Panc1 (cell line): ENCODE data around the gene SPATA20. TPM values are rescaled to one million over a fixed set of nuclear protein-coding genes. Genes with fewer than 3 reads are reported as not detected.

Experiments
- ATAC-seq: fragments of 200-7000 bp; cut with Tn5 transposase; 2 replicates; pipeline ENCODE4 v1.9.1; 2020; ENCODE audit warnings: mild to moderate bottlenecking, moderate library complexity
- Bru-seq: library from RNA; stranded (reverse); fragments of 400-500 nt; gene quantifications from one replicate; lab custom pipeline; 2021; lab: Mats Ljungman, UMichigan
- BruChase-seq, 2 experiments: library from RNA; stranded (reverse); fragments of 400-500 nt; gene quantifications; one replicate each; lab custom pipeline; 2021; lab: Mats Ljungman, UMichigan
- BruUV-seq: library from RNA; stranded (reverse); fragments of 400-500 nt; replicated peaks from 2 replicates; lab custom pipeline; 2021; lab: Mats Ljungman, UMichigan
- CTCF ChIA-PET: fragments of 300-600 bp; sonication (Branson Sonifier 250); formaldehyde crosslinking; loops from one replicate; lab custom pipeline; 2022; ENCODE audit warnings: antibody characterized with exemption; lab: Charles Lee
- POLR2A ChIA-PET: fragments of 300-600 bp; sonication (Branson Sonifier 250); formaldehyde crosslinking; loops from one replicate; lab custom pipeline; 2022; ENCODE audit warnings: antibody characterized with exemption; lab: Charles Lee
- DNase-seq: peaks from one replicate; pipeline ENCODE4 v3.0.0-alpha.2; 2010; ENCODE audit warnings: low read depth, low spot score
- H3K27ac ChIP-seq: 2 replicates; pipeline ENCODE4 v1.5.1; 2011; ENCODE audit warnings: mild to moderate bottlenecking, low read length, inconsistent platforms
- H3K27me3 ChIP-seq: fragments of 200-500 bp; sonication (Bioruptor generic); 2 replicates; pipeline ENCODE4 v1.6.0; 2014; ENCODE audit warnings: low read length, inconsistent platforms; ENCODE audit not compliant: control insufficient read depth, insufficient read depth
- H3K36me3 ChIP-seq: fragments of 200-500 bp; sonication (Bioruptor generic); 2 replicates; pipeline ENCODE4 v1.5.1; 2014; ENCODE audit warnings: inconsistent platforms, mild to moderate bottlenecking, low read length, moderate library complexity; ENCODE audit not compliant: control insufficient read depth, insufficient read depth
- H3K4me1 ChIP-seq: 2 replicates; pipeline ENCODE4 v1.5.1; 2011; ENCODE audit warnings: inconsistent platforms, mild to moderate bottlenecking, low read length, moderate library complexity; ENCODE audit not compliant: control insufficient read depth, insufficient read depth
- H3K4me3 ChIP-seq, 2 experiments: 2 replicates each; pipeline ENCODE4 v1.5.1; 2011 to 2012; ENCODE audit warnings: low read depth in 2 of 2, low read length in 2 of 2, mild to moderate bottlenecking in 2 of 2, inconsistent platforms in 1 of 2, moderate library complexity in 1 of 2
- H3K9me3 ChIP-seq: fragments of 200-500 bp; sonication (Bioruptor generic); 2 replicates; pipeline ENCODE4 v1.5.1; 2014; ENCODE audit warnings: low read depth, mild to moderate bottlenecking, inconsistent platforms, low read length, moderate library complexity; ENCODE audit not compliant: control insufficient read depth, insufficient read depth
- POLR2AphosphoS5 ChIP-seq: IDR thresholded peaks from 2 replicates; pipeline ENCODE4 v1.6.1; 2012; ENCODE audit warnings: mild to moderate bottlenecking, low read depth, low read length, moderate library complexity
- REST ChIP-seq, 2 experiments: IDR thresholded peaks; 2 replicates each; pipeline ENCODE4 v1.6.1; 2011 to 2012; ENCODE audit warnings: low read depth in 2 of 2, control low read depth in 1 of 2, low read length in 1 of 2, mild to moderate bottlenecking in 1 of 2, moderate library complexity in 1 of 2; ENCODE audit not compliant: insufficient read depth in 1 of 2
- SIN3A ChIP-seq: IDR thresholded peaks from 2 replicates; pipeline ENCODE4 v1.6.1; 2012; ENCODE audit warnings: low read depth, mild to moderate bottlenecking, low read length, moderate library complexity, borderline replicate concordance; ENCODE audit not compliant: insufficient read depth
- TCF7L2 ChIP-seq: IDR thresholded peaks from 2 replicates; pipeline ENCODE4 v1.6.1; 2011; ENCODE audit warnings: mild to moderate bottlenecking, low read depth, low read length, inconsistent platforms
- in situ Hi-C: cut with HindIII; loops from 2 replicates; pipeline ENCODE4 v1.10.0; 2016; ENCODE audit warnings: low sequenced_read_pairs, low pct_unique_long_range_greater_than_20kb
- intact Hi-C: fragments of 100-400 bp; cut with micrococcal nuclease; formaldehyde crosslinking; loops from one replicate; pipeline ENCODE4 v1.10.0; 2022; ENCODE audit not compliant: unreplicated experiment
- long read RNA-seq: library from polyadenylated mRNA; unstranded; transcript quantifications from one replicate; pipeline ENCODE4 v2.0.0, GENCODE V29; 2021; ENCODE audit not compliant: unreplicated experiment
- polyA plus RNA-seq: library from polyadenylated mRNA; unstranded; fragments of >200 nt; gene quantifications from one replicate; pipeline ENCODE4 v1.2.1, GENCODE V29; 2012; ENCODE audit warnings: missing spikeins; ENCODE audit not compliant: insufficient read length
- total RNA-seq: library from RNA; stranded (reverse); gene quantifications from one replicate; pipeline ENCODE4 v1.2.1, GENCODE V29; 2021; ENCODE audit not compliant: unreplicated experiment
- TF ChIP-seq, protein P1 (sequence below): fragments of 450-650 bp; IDR thresholded peaks from 2 replicates; pipeline ENCODE4 v1.5.1; 2017; ENCODE audit warnings: mild to moderate bottlenecking

SPATA20 gene
- total RNA-seq (82.2 TPM), Bru-seq, nascent RNA (percentile 64 among the genes with signal in this experiment), BruChase-seq, experiment 1, labeled RNA remaining after a 2-hour chase (percentile 76 among the genes with signal in this experiment), BruChase-seq, experiment 2, labeled RNA remaining after a 6-hour chase (percentile 80 among the genes with signal in this experiment)
- 77.3 TPM for polyA plus RNA-seq
- long read RNA-seq, transcript SPATA20-202 (16 exons, 2,634 nt): minor isoform, 8 of 158 reads
- long read RNA-seq, transcript SPATA20-201 (17 exons, 2,719 nt): minor isoform, 18 of 158 reads
- long read RNA-seq, transcript SPATA20-205 (17 exons, 2,734 nt): major isoform, 26 of 158 reads
- long read RNA-seq, partial matches to known transcripts: 60 of 158 reads
- long read RNA-seq, other reads (novel, unspliced or antisense): 46 of 158 reads

DNA sequence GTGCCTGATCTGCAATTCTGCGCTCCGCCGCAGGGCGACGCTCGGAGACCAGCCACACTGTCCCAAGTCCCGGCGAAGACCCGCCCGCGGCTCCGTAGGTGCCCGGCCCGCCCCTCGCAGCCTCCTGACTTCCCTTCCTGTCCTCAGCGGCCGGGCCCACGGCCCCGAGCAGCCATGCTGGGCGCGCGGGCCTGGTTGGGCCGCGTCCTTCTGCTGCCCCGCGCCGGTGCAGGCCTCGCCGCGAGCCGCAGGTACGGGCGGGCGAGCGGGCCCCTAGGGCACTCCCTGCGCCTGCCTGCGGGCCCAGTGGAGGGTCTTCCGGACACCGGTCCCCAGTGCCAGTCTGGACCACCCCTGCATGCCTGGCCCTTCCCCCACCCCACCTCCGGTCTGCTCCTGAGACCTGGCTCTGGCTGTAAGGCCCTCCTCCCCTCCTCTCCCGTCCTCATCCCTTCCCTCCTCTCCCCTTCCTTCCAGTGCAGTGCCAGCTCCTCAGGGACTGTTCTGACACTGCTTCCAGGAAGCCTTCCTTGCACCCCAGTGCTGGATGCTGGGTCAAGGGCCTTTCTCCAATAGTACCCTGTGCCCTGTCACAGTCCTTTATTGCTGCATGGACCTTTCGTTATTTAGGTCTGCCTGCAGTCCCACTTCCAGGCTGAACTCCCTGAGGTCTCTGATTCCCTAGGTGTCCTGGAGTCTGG is at the start of gene SPATA20:
SPATA20 (plus strand) TSS at position 140 of the 701 bp plus-strand sequence; CDS start at position 175, 35 bp downstream.
- Histone ChIP-seq H3K27ac (peak within 1 kb of the TSS; percentile 94), H3K9me3 (no peaks in the 10 kb centered on the region), H3K4me1 (peaks cover 26% of the 10 kb centered on the region), H3K36me3 (no peaks in the 10 kb centered on the region), H3K4me3 (peak within 1 kb of the TSS; percentile 52 to 73), H3K27me3 (no peaks in the 10 kb centered on the region)
- intact Hi-C loops: loop anchor here (2.0 to 5.0 kb wide), 2 partner anchors 148 to 295 kb away; no protein-coding TSS in a partner anchor
- in situ Hi-C loops: no loop called here
- DNase-seq (peak; percentile 61), ATAC-seq (peak; percentile 86)
- no TSS peak for BruUV-seq
- ChIA-PET POLR2A (interaction anchor here (0.7 to 1.0 kb wide), 2 partner anchors 14 to 236 kb away, joined by 3 to 5 read pairs; no protein-coding TSS in a partner anchor), CTCF (interaction anchor here (0.6 to 3.6 kb wide), 4 partner anchors 73 to 148 kb away, joined by 3 to 15 read pairs (median 8); no protein-coding TSS in a partner anchor)
- TF ChIP-seq REST (IDR thresholded peaks at IDR 0.05; ENCODE audit: insufficient read depth in 1 of 2, low read depth in 2 of 2, low read length in 1 of 2) (0 out of 4 replicates have a peak, but pooled peaks of 1 of the 2 experiments have one; percentile 12), POLR2AphosphoS5 (peak; percentile 58), TCF7L2 (no peak), SIN3A (peak; percentile 77; the same call in 1 of the 2 replicates)
- TF ChIP-seq, protein P1, sequence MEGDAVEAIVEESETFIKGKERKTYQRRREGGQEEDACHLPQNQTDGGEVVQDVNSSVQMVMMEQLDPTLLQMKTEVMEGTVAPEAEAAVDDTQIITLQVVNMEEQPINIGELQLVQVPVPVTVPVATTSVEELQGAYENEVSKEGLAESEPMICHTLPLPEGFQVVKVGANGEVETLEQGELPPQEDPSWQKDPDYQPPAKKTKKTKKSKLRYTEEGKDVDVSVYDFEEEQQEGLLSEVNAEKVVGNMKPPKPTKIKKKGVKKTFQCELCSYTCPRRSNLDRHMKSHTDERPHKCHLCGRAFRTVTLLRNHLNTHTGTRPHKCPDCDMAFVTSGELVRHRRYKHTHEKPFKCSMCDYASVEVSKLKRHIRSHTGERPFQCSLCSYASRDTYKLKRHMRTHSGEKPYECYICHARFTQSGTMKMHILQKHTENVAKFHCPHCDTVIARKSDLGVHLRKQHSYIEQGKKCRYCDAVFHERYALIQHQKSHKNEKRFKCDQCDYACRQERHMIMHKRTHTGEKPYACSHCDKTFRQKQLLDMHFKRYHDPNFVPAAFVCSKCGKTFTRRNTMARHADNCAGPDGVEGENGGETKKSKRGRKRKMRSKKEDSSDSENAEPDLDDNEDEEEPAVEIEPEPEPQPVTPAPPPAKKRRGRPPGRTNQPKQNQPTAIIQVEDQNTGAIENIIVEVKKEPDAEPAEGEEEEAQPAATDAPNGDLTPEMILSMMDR: peak; percentile 100

DNA sequence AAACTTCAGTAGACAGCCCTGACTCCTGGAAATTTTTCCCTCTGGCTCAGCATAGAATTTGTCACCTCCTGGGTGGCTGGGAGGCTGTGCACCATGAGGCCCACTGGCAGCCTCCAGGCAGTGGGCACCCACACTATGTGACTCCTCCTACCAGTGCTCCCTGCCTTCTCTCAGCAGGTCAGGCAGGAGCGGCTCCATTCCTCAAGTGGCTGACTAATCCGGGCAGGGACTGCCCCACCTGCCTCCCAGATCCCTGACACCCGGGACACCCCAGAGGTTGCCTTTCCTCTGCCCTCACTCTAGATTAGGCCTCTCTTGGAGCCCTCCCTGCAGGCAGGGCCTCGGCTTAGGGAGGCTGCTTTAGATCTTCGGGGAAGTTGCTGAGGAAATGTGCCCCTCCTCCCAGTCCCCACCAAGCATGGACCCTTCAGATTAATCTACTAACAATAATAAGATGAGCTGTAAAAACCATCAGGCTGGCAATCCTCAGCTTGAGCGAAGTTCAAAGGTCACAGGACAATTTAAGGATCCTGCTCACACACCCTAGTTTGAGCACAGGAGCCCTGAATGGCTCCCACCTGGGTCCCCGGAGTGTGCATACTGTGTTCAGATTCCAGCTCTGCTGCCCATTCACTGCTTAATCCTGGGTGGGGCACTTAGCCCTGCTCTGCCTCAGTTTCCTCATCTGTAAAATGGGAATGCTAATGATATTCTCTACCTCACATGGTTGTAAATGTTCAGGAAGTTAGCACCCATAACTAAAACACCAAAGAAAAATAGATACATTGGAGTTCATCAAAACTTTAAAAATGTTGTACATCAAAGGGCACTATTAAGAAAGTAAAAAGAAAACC is 48.7 kb upstream of the SPATA20 start:
- in situ Hi-C loops: no loop called here
- BruUV-seq: no TSS peak
- H3K36me3 ChIP-seq: no peaks in the 10 kb centered on the region
- H3K4me1 ChIP-seq: no peaks in the 10 kb centered on the region
- CTCF ChIA-PET: no interaction called here
- no peaks in the 10 kb centered on the region for H3K27me3 ChIP-seq
- intact Hi-C loops: no loop called here
- DNase-seq (no peak), ATAC-seq (peak; percentile 52; the same call in 1 of the 2 replicates)
- H3K27ac ChIP-seq: no peak overlapping the region
- TF ChIP-seq TCF7L2 (no peak), SIN3A (no peak), REST (IDR thresholded peaks at IDR 0.05; ENCODE audit: insufficient read depth in 1 of 2, low read depth in 2 of 2, low read length in 1 of 2) (no peak), POLR2AphosphoS5 (no peak)
- TF ChIP-seq, protein P1: no peak
- POLR2A ChIA-PET: interaction anchor here (0.5 kb wide), 1 partner anchor 1045 kb away, joined by 3 read pairs; no protein-coding TSS in a partner anchor
- H3K9me3 ChIP-seq: no peaks in the 10 kb centered on the region
- H3K4me3 ChIP-seq: no peak overlapping the region
